Lower leg skin (tissue), 4 donors: ENCODE measurements around the gene ANGPTL2. TPM values are rescaled to one million over a fixed set of nuclear protein-coding genes. Genes with fewer than 3 reads are reported as not detected.

ENCODE experiments used
- DNase-seq, 2 donors: peaks; one replicate each; pipeline ENCODE4 v3.0.0-alpha.2; 2019; ENCODE audit warnings: low spot score in 2 of 2
- H3K4me3 ChIP-seq: fragments of 200-600 bp; sonication (generic); 2 replicates; pipeline ENCODE4 v1.5.1; 2017; ENCODE audit warnings: mild to moderate bottlenecking, low read depth; ENCODE audit not compliant: poor library complexity, severe bottlenecking
- POLR2A ChIP-seq, 2 donors: fragments of 450-650 bp; IDR thresholded peaks; one replicate each; pipeline ENCODE4 v1.6.1; 2016 to 2017; ENCODE audit warnings: antibody characterized with exemption in 2 of 2, mild to moderate bottlenecking in 1 of 2, moderate library complexity in 1 of 2
- WGBS, 2 donors: methylation state at CpG; one replicate each; pipeline ENCODE4 v1.1.5; 2018; 5-methylcytosine and 5-hydroxymethylcytosine counted together
- intact Hi-C: fragments of 100-400 bp; cut with DNase I; formaldehyde crosslinking; loops from one replicate; pipeline ENCODE4 v1.15.0; 2023; ENCODE audit warnings: low total_unique reads
- total RNA-seq, 4 donors: library from RNA; depleted of rRNA; stranded (reverse); fragments of >200 nt; gene quantifications; one replicate each; pipeline ENCODE4 v1.1.0, GENCODE V29; 2016
- TF ChIP-seq, protein P1 (sequence below), 3 donors: fragments of 450-650 bp; IDR thresholded peaks; one replicate each; pipeline ENCODE4 v1.5.1; 2016; ENCODE audit warnings: antibody characterized with exemption in 3 of 3, mild to moderate bottlenecking in 3 of 3, moderate library complexity in 2 of 3

The ANGPTL2 gene
- total RNA-seq, 4 donors from 2014 or later = 10.5 to 37.8 (median 18.5) TPM

DNA sequence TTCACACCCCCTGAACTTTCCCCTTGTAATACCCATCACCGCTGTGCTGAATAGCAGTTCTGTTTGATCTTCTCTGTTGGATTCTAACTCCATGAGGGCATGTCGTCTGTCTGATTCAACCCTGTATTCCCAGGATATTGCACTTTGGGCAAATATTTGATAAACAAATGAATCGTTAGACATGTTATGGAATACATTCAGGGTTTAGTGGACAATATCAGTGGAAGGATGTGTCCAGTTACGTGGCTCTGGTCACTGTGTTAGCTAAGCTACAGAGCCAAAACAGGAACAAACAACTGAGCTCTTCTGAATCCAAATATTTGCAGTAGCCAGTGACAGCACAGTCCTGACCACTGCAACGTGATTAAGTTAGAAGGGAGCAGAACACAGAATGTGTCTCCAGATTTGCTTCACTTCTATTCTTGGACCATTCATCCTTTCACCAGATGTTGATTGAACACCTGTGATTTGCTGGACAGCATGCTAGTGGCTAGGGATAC is 13.2 kb downstream of the ANGPTL2 start:
- DNase-seq = no peak
- H3K4me3 ChIP-seq = no peak overlapping the region
- TF ChIP-seq, protein P1, sequence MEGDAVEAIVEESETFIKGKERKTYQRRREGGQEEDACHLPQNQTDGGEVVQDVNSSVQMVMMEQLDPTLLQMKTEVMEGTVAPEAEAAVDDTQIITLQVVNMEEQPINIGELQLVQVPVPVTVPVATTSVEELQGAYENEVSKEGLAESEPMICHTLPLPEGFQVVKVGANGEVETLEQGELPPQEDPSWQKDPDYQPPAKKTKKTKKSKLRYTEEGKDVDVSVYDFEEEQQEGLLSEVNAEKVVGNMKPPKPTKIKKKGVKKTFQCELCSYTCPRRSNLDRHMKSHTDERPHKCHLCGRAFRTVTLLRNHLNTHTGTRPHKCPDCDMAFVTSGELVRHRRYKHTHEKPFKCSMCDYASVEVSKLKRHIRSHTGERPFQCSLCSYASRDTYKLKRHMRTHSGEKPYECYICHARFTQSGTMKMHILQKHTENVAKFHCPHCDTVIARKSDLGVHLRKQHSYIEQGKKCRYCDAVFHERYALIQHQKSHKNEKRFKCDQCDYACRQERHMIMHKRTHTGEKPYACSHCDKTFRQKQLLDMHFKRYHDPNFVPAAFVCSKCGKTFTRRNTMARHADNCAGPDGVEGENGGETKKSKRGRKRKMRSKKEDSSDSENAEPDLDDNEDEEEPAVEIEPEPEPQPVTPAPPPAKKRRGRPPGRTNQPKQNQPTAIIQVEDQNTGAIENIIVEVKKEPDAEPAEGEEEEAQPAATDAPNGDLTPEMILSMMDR (IDR thresholded peaks at IDR 0.05) = no peak
- no peak for TF ChIP-seq POLR2A (IDR thresholded peaks at IDR 0.05)
- 83 to 84% methylated on average over 5 of the region's 5 CpGs for WGBS, 2 donors
- intact Hi-C loops = no loop called here

DNA sequence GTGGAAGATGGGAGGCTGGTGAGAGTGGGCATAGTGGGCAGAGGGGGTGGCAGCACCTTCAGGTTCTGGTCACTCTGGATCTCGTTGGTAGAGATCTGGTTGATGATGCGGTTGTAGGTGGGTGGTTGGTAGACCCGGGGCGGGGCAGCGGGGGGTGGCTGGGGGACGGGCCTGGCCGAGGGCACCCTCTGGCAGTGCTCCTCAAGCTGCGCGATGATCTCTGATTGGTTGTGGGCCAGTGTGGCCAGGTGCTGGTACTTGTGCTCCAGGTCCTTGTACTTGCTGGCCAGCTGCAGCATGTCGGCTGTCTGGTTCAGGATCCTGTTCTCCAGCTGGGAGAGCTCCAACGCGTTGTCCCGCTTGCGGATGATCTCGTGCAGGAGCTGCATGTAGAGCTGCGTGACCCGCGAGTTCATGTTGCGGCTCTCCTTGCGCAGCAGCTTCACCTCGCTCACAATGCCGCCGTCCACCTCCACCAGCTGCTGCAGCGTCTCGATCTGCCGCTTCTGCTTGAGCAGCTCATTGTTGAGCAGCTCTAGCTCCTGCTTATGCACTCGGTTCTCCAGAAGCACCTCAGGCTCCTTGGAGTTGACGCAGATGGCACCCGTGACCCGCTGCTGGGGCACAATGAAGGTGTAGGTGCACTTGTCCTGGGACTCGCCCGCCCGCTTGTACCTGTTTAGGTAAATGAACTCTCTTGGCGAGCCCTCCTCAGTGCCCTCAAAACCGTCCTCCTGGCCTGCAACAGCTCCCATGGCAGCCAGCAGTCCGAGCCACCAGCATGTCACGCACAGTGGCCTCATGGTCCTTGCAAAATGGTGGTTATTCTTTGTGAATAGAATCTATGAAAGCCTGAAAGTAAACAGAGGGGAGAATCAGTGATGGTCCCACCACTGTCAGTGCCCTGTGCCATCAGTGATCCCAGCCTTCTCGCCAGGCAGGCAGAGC is 14.2 kb downstream of the ANGPTL2 start:
- intact Hi-C loops = no loop called here
- DNase-seq = no peak
- TF ChIP-seq, protein P1 (IDR thresholded peaks at IDR 0.05) = no peak
- no peak for TF ChIP-seq POLR2A (IDR thresholded peaks at IDR 0.05)
- WGBS, 2 donors = 89 to 95% methylated on average over 38 of the region's 38 CpGs
- H3K4me3 ChIP-seq = no peak overlapping the region

DNA sequence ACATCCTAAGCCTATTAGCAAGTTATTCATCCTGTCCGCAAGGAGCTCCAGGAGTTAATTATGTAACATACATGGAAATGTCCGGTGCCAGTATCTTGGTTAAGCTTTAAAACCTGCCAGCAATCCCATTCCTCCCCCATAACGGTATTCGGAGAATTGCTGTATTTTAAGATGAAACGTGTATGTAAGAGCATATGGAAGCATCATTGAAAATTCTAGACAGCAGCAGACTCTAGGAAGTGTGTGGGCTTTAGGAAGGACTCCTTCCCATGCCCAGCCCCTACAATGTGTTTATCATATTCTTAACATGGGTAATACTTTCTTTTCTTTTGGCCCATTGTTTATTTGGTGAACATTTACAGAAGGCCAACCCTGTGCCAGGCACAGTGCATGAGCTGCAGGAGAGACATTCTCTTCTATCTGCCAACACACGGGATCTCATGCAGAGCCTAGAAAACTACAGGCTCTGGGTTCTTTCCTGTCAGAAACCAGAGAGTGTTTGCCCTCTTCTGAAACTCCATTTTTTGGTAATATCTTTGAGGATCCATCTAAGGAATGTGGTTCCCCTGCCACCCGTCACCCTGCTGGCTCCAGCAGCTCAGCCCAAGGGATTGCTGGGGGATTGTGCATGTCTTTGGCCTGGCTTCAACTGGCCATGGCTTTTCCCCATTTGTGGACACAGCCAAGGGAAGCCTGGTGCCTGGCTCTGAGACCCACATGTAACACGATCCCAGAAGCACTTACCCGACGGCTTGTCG is 15.1 kb downstream of the ANGPTL2 start:
- no peak overlapping the region for H3K4me3 ChIP-seq
- DNase-seq = no peak
- WGBS, 2 donors = 76 to 83% methylated on average over 11 of the region's 11 CpGs
- intact Hi-C loops = no loop called here
- no peak for TF ChIP-seq POLR2A (IDR thresholded peaks at IDR 0.05)
- TF ChIP-seq, protein P1 (IDR thresholded peaks at IDR 0.05) = no peak

DNA sequence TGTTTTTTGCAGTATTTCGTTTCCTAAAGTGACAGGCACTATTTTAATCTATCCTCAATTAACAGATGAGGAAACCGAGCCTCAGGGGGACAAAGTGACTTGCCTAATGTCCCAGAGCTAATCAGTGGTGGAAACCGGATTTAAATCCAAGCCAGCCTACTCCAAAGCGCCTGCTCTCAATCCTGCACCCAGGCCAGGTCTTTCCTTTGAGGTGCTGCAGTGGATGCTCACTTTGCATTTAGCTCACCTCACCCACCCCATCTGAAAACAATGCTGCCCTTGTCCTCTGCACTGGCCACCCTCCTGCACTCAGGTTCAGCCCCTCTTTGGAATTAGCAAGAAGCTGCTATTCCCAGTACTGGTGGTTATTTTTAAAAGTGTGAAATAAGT is 16.0 kb downstream of the ANGPTL2 start:
- intact Hi-C loops = no loop called here
- no peak for DNase-seq
- H3K4me3 ChIP-seq = no peak overlapping the region
- no peak for TF ChIP-seq POLR2A (IDR thresholded peaks at IDR 0.05)
- TF ChIP-seq, protein P1 (IDR thresholded peaks at IDR 0.05) = no peak
- WGBS, 2 donors = 80 to 83% methylated on average over 4 of the region's 4 CpGs

DNA sequence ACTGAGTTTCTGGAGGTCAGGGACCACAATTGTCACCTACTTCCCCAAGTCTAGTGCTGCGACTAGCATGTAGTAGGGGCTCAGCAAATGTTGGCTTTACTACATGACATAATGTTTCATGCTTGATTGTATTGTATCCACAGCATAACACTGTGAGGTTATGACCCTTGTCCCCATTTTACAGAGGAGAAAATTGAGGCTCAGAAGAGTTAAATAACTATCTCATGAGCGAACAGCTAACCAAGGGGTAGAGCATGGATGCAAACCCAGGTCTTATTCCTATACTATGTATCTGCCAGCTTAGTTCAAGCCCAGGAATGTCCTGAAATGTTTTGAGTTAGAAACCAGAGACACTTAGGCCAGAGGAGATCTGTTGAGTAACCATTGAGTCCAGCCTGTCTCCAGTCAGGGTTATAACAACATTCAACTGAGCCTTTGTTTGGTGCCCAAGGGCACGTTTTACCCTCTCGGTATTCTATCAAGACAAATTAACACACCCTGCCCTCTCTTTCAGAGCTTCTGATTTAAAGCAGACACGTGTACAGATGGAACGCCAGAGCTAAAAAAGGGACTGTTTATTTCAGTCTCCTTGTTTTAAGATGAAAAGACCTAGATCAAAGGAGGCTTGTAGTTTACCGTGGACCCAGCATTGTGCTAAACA is 16.5 kb downstream of the ANGPTL2 start:
- DNase-seq = no peak
- no peak overlapping the region for H3K4me3 ChIP-seq
- no peak for TF ChIP-seq POLR2A (IDR thresholded peaks at IDR 0.05)
- TF ChIP-seq, protein P1 (IDR thresholded peaks at IDR 0.05) = no peak
- intact Hi-C loops = no loop called here
- WGBS, 2 donors = 79 to 85% methylated on average over 7 of the region's 7 CpGs
